Activated CD8-positive, alpha-beta T cell treated with anti-CD3 and anti-CD28 coated beads for 36 hours (primary cell): Measurements from ENCODE around the gene SPATA9. TPM values are rescaled to one million over a fixed set of nuclear protein-coding genes. Genes with fewer than 3 reads are reported as not detected.
"Not testable (repeated sequence)": the region's sequence is repeated elsewhere in the genome, so short reads cannot be mapped to it uniquely, and the experiment has no call there.

Source experiments
- ATAC-seq: fragments of 200-7000 bp; cut with Tn5 transposase; one replicate; pipeline ENCODE4 v1.10.0; 2021; ENCODE audit warnings: mild to moderate bottlenecking, moderate library complexity
- CTCF ChIA-PET: fragments of 350-600 bp; sonication (Branson Sonifier 250); formaldehyde crosslinking; loops from one replicate; lab custom pipeline; 2021; ENCODE audit warnings: antibody characterized with exemption; lab: Charles Lee
- POLR2A ChIA-PET: fragments of 350-600 bp; sonication (Branson Sonifier 250); formaldehyde crosslinking; loops from one replicate; lab custom pipeline; 2021; ENCODE audit warnings: antibody characterized with exemption; lab: Charles Lee
- DNase-seq: peaks from one replicate; pipeline ENCODE4 v3.0.0-alpha.2; 2020
- H3K27ac Mint-ChIP-seq: one replicate; pipeline ENCODE4 v1.8.0; 2021; ENCODE audit warnings: mild to moderate bottlenecking, mixed read lengths
- H3K27me3 Mint-ChIP-seq: one replicate; pipeline ENCODE4 v1.8.0; 2021; ENCODE audit warnings: mixed read lengths
- H3K36me3 Mint-ChIP-seq: one replicate; pipeline ENCODE4 v1.8.0; 2021; ENCODE audit warnings: low read depth, mixed read lengths
- H3K4me1 Mint-ChIP-seq: one replicate; pipeline ENCODE4 v1.8.0; 2021; ENCODE audit warnings: low read depth, mixed read lengths
- H3K4me3 Mint-ChIP-seq: one replicate; pipeline ENCODE4 v1.8.0; 2021; ENCODE audit warnings: mild to moderate bottlenecking, moderate library complexity, mixed read lengths
- H3K9me3 Mint-ChIP-seq: one replicate; pipeline ENCODE4 v1.8.0; 2021; ENCODE audit warnings: mixed read lengths
- intact Hi-C: fragments of 100-400 bp; cut with micrococcal nuclease; formaldehyde crosslinking; loops from one replicate; pipeline ENCODE4 v1.10.0; 2022
- total RNA-seq, 2 experiments: library from RNA; stranded (reverse); gene quantifications; one replicate each; pipeline ENCODE4 v1.2.3, GENCODE V29; 2021
- TF ChIP-seq, protein P1 (sequence below): fragments of 200-600 bp; IDR thresholded peaks from one replicate; pipeline ENCODE4 v1.8.0; 2022; ENCODE audit warnings: antibody characterized with exemption, mild to moderate bottlenecking

Gene SPATA9
- total RNA-seq, 2 experiments from 2014 or later: not detected

GRCh38 chr5:95707055-95707454 lies 24.3 kb upstream of the SPATA9 start:
- Mint-ChIP-seq H3K4me1 (no peaks in the 10 kb centered on the region), H3K27ac (no peak overlapping the region), H3K9me3 (no peaks in the 10 kb centered on the region), H3K36me3 (no peaks in the 10 kb centered on the region), H3K27me3 (peaks cover 2% of the 10 kb centered on the region), H3K4me3 (no peak overlapping the region)
- ATAC-seq (no peak), DNase-seq (no peak)
- intact Hi-C loops: no loop called here
- TF ChIP-seq, protein P1, sequence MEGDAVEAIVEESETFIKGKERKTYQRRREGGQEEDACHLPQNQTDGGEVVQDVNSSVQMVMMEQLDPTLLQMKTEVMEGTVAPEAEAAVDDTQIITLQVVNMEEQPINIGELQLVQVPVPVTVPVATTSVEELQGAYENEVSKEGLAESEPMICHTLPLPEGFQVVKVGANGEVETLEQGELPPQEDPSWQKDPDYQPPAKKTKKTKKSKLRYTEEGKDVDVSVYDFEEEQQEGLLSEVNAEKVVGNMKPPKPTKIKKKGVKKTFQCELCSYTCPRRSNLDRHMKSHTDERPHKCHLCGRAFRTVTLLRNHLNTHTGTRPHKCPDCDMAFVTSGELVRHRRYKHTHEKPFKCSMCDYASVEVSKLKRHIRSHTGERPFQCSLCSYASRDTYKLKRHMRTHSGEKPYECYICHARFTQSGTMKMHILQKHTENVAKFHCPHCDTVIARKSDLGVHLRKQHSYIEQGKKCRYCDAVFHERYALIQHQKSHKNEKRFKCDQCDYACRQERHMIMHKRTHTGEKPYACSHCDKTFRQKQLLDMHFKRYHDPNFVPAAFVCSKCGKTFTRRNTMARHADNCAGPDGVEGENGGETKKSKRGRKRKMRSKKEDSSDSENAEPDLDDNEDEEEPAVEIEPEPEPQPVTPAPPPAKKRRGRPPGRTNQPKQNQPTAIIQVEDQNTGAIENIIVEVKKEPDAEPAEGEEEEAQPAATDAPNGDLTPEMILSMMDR: no peak
- POLR2A ChIA-PET: no interaction called here
- CTCF ChIA-PET: no interaction called here

DNA sequence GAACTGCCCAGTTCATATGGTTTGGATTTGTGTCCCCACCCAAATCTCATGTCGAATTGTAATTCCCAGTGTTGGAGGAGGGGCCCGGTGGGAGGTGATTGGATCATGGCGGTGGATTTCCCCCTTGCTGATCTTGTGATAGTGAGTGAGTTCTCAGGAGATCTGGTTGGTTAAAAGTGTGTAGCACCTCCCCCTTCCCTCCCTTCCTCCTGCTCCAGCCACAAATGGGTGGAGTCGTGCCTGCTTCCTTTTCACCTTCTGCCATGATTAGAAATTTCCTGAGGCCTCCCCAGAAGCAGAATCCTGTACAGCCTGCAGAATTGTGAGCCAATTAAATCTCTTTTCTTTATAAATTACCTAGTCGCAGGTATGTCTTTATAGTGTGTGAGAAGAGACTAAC lies 23.4 kb upstream of the SPATA9 start:
- ATAC-seq, intact Hi-C loops, CTCF ChIA-PET, H3K4me3 Mint-ChIP-seq, H3K9me3 Mint-ChIP-seq, H3K27ac Mint-ChIP-seq, H3K27me3 Mint-ChIP-seq, POLR2A ChIA-PET, DNase-seq, H3K36me3 Mint-ChIP-seq, H3K4me1 Mint-ChIP-seq: not testable (repeated sequence)

DNA sequence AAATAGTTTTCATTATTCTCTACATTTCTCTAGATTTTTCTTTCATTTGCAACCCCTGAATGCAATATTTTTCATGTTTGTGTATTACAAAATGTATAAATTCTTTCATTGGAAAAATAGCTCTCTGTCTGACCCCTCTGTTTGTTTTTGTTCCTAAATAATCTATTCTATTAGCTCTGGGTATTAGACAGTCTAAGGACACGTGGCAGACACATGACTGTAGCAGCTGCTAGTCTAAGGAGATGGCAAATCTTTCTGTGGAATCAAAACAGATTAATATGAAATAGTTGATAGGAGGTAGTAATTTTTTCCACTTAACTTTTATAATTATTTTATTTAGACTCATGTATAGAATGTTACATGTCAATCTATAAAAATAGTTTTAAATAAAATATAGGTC lies 21.4 kb upstream of the SPATA9 start:
- H3K27me3 Mint-ChIP-seq: peaks cover 6% of the 10 kb centered on the region
- no peak for ATAC-seq
- ChIA-PET CTCF (interaction anchor here (1.3 kb wide), 1 partner anchor 77 kb away, joined by 3 read pairs; no protein-coding TSS in a partner anchor), POLR2A (no interaction called here)
- no peaks in the 10 kb centered on the region for H3K36me3 Mint-ChIP-seq
- no peak overlapping the region for H3K4me3 Mint-ChIP-seq
- intact Hi-C loops: no loop called here
- TF ChIP-seq, protein P1: no peak
- H3K27ac Mint-ChIP-seq: no peak overlapping the region
- DNase-seq: no peak
- no peaks in the 10 kb centered on the region for H3K9me3 Mint-ChIP-seq
- H3K4me1 Mint-ChIP-seq: no peaks in the 10 kb centered on the region

GRCh38 chr5:95701074-95701473 lies 18.3 kb upstream of the SPATA9 start:
- no peak for ATAC-seq
- no peak overlapping the region for H3K4me3 Mint-ChIP-seq
- no peak for DNase-seq
- TF ChIP-seq, protein P1: no peak
- CTCF ChIA-PET: interaction anchor here (1.1 kb wide), 1 partner anchor 80 kb away, joined by 5 read pairs; no protein-coding TSS in a partner anchor
- POLR2A ChIA-PET: no interaction called here
- no peaks in the 10 kb centered on the region for H3K9me3 Mint-ChIP-seq
- no peak overlapping the region for H3K27ac Mint-ChIP-seq
- H3K36me3 Mint-ChIP-seq: no peaks in the 10 kb centered on the region
- peaks cover 12% of the 10 kb centered on the region for H3K27me3 Mint-ChIP-seq
- no peaks in the 10 kb centered on the region for H3K4me1 Mint-ChIP-seq
- intact Hi-C loops: no loop called here

GRCh38 chr5:95699337-95699736 lies 16.5 kb upstream of the SPATA9 start:
- TF ChIP-seq, protein P1: no peak
- no peaks in the 10 kb centered on the region for H3K36me3 Mint-ChIP-seq
- H3K4me3 Mint-ChIP-seq: no peak overlapping the region
- H3K4me1 Mint-ChIP-seq: no peaks in the 10 kb centered on the region
- DNase-seq: no peak
- POLR2A ChIA-PET: no interaction called here
- no peak overlapping the region for H3K27ac Mint-ChIP-seq
- CTCF ChIA-PET: interaction anchor here (1.9 kb wide), 1 partner anchor 82 kb away, joined by 9 read pairs; no protein-coding TSS in a partner anchor
- no peaks in the 10 kb centered on the region for H3K9me3 Mint-ChIP-seq
- no peak for ATAC-seq
- intact Hi-C loops: no loop called here
- peaks cover 14% of the 10 kb centered on the region for H3K27me3 Mint-ChIP-seq
